NCI-H2107 treated with DMSO at 0.1 percent for 48 hours (cell line): ENCODE results near the gene HOMER1.

Experiments
- DNase-seq: peaks from one replicate; lab custom pipeline; 2025; ENCODE audit not compliant: unreplicated experiment; lab: John Stamatoyannopoulos, UW

HOMER1 gene

GRCh38 chr5:79491690-79492317 is 22.1 kb downstream of the HOMER1 start:
- DNase-seq = no peak

GRCh38 chr5:79490323-79490936 is 23.5 kb downstream of the HOMER1 start:
- DNase-seq = no peak

- DNase-seq = no peak
Measured at GRCh38 chr5:79489773-79490172, 24.2 kb downstream of the HOMER1 start.

GRCh38 chr5:79488775-79489174 is 25.2 kb downstream of the HOMER1 start:
- no peak for DNase-seq

- DNase-seq = no peak
Measured at GRCh38 chr5:79488058-79488457, 25.9 kb downstream of the HOMER1 start.

GRCh38 chr5:79487251-79487650 is 26.7 kb downstream of the HOMER1 start:
- DNase-seq = no peak

- DNase-seq = no peak
Measured at GRCh38 chr5:79486116-79486515, 27.8 kb downstream of the HOMER1 start.

GRCh38 chr5:79484731-79485130 is 29.2 kb downstream of the HOMER1 start:
- no peak for DNase-seq

GRCh38 chr5:79481574-79481973 is 32.4 kb downstream of the HOMER1 start:
- no peak for DNase-seq

GRCh38 chr5:79480991-79481390 is 32.9 kb downstream of the HOMER1 start:
- no peak for DNase-seq

GRCh38 chr5:79475152-79475466 is 38.8 kb downstream of the HOMER1 start:
- no peak for DNase-seq

- DNase-seq = no peak
Measured at GRCh38 chr5:79474367-79475151, 39.4 kb downstream of the HOMER1 start.

GRCh38 chr5:79471556-79471955 is 42.4 kb downstream of the HOMER1 start:
- no peak for DNase-seq

- peak; percentile 38 for DNase-seq
Measured at GRCh38 chr5:79464695-79465332, 49.1 kb downstream of the HOMER1 start.

GRCh38 chr5:79464278-79464677 is 49.7 kb downstream of the HOMER1 start:
- no peak for DNase-seq

- DNase-seq = no peak
Measured at GRCh38 chr5:79459626-79460025, 54.3 kb downstream of the HOMER1 start.

GRCh38 chr5:79456890-79457583 is 56.9 kb downstream of the HOMER1 start:
- no peak for DNase-seq

GRCh38 chr5:79456400-79456799 is 57.5 kb downstream of the HOMER1 start:
- DNase-seq = no peak

GRCh38 chr5:79454043-79454442 is 59.9 kb downstream of the HOMER1 start:
- no peak for DNase-seq

- DNase-seq = no peak
Measured at GRCh38 chr5:79448336-79448735, 65.6 kb downstream of the HOMER1 start.

GRCh38 chr5:79436821-79437220 is 77.1 kb downstream of the HOMER1 start:
- no peak for DNase-seq
